GM19452 (cell line): ENCODE results near the gene ZNF799.
"Not testable (repeated sequence)": the region's sequence is repeated elsewhere in the genome, so short reads cannot be mapped to it uniquely, and the experiment has no call there.

ENCODE experiments used
- ATAC-seq: cut with Tn5 transposase; IDR thresholded peaks from one replicate; pipeline ENCODE4 v1.9.1; 2021; ENCODE audit not compliant: unreplicated experiment

Gene ZNF799

DNA sequence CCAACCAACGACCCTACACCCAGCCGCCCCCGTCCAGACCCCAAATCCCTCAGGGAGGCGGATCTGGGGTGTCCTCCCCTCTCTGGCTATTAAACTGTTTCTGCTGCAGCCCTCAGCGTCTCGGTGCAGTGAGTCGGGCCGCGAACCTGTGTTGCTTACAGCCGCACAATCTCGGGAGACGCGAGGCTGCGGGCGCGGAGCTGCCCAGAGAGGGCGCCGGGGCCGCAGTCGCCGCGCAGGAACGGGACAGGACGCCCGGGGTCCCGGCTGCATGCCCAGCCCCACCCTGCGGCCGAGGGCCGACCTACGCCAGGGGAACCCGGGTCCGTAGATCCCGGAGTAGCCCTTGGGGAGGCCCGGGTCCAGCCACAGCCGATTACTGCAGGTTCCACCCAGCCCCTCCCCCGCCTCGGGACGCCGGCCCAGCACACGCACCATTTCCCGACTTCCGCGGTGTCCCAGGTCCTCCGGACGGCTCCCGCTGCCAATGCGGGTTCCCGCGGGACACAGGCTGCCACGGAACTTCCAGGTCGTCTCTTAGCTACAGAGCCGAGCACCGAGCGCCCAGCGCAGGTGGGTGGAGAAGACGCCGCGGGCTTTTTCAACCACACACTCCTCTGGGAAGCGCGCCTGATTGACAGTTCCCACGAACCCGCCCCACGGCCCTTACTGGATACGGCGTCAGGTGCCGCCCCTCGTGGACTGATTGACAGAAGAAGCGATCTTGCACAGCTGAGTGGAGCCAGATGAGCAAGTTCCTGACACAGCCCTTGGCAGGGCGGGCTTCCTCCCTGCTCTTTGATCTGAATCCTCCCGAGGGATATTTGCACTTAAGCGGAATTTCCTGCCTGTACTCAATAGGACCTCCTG is at the start of gene ZNF799:
Gene ZNF799 (minus strand): TSS at position 639 of the 870 bp plus-strand sequence. CDS start 201 bp downstream, at position 438.
- peak; percentile 87 for ATAC-seq

DNA sequence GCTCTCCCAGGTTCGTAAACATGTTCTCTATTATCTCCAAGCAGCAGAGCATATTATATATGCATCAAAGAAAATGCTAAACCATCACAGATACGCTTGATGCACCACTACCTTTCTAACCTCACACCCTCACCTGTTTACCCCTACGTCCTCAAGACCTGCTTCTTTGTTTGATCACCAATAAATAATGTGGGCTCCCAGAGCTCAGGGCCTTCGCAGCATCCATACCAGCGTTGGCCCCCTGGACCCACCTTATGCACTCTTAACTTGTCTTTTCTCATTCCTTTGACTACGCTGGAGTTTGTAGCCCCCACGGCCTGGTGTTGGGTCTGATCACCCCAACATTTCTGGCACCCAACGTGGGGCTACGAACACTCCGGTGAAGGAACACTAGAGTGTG is 49.8 kb upstream of the ZNF799 start:
- ATAC-seq = no peak

DNA sequence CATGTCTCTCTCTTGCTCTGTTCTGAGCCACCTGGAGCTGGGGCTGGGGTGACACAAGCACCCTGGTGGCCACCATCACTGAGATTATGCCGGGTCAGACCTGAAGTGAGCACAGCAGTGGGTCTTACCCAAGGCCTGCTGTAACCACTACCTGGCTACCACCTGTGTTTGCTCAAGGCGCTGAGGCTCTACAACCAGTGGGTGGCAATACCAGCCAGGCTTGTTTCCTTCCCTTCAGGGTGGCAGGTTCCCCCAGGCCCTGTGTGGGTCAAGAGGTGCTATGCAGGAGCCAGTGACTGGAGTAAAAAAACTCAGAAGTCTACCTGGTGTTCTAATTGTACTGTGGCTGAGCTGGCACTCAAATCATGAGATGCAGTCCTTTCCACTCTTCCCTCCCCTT is 47.7 kb upstream of the ZNF799 start:
- no peak for ATAC-seq

DNA sequence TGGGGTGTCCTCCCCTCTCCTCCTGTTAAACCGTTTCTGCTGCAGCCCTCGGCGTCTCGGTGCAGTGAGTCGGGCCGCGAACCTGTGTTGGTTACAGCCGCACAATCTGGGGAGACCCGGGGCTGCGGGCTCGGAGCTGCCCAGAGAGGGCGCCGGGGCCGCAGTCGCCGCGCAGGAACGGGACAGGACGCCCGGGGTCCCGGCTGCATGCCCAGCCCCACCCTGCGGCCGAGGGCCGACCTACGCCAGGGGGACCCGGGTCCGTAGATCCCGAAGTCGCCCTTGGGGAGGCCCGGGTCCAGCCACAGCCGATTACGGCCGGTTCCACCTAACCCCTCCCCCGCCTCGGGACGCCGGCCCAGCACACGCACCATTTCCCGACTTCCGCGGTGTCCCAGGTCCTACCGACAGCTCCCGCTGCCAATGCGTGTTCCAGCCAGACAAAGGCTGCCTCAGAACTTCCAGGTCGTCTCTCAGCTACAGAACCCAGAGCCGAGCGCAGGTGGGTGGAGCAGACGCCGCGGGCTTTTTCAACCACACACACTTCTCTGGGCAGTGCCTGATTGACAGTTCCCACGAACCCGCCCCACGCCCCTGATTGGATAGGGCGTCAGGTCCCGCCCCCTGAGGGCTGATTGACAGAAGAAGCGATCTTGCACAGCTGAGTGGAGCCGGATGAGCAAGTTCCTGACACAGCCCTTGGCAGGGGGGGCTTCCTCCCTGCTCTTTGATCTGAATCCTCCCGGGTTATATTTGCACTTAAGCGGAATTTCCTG is 39.7 kb upstream of the ZNF799 start, which contains the start of gene ZNF443:
Gene ZNF443 (minus strand): TSS at position 481 of the 776 bp plus-strand sequence. CDS start 107 bp downstream, at position 374.
- peak; percentile 87 for ATAC-seq

DNA sequence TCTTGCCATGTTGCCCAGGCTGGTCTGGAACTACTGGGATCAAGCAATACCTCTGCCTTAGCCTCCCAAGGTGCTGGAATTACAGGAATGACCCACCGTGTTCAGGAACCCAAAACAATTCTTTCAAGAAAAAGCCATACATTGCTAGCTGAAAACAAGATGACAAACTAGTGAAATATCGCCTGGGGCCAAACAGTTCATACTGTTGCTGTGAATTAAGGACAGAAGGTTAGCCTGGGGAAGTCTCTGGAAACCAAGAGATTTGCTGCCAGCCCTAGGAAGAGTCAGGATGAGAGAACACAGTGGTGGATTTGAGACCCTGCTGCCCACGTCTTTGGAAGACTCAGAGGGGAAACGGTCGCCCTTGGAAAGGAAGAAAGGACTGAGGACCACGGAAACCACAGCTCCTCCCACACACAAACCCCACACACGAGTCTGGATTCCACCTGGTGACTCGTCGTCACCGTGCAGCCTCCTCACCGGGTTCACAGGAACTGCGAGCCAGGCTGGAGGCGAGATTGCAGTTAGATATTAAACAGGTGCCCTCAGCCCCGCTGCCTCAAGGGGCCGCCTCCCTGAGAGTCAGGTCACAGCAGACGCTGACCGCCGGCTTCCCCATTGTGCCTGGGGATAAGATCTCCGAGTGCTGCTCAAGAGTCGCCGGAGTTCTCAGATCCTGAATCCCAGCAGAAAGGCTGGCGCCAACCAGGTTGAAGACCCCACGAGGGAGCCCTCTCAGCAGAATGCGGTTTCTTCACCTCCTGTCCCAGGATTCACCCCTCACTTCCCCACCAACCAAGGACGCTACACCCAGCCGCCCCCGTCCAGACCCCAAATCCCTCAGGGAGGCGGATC is 38.8 kb upstream of the ZNF799 start:
- ATAC-seq = peak; percentile 43

DNA sequence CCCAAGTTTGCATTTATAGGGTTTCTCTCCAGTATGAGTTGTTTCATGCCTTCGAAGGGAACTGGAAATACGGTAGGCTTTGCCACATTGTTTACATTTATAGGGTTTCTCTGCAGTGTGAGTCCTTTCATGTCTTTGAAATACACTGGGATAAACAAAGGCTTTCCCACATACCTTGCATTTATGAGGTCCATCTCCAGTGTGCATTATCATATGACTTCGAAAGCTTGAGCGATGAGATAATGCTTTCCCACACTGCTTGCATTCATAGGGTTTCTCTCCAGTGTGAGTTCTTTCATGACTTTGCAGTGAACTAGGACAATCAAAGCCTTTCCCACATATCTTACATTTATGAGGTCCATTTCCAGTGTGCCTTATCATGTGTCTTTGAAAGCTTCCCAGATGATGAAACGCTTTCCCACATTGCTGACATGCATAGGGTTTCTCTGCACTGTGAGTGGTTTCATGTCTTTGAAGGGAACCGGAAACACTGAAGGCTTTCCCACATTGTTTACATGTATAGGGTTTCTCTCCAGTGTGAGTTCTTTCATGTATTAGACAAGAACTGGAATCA is 29.7 kb upstream of the ZNF799 start:
- not testable (repeated sequence) for ATAC-seq

DNA sequence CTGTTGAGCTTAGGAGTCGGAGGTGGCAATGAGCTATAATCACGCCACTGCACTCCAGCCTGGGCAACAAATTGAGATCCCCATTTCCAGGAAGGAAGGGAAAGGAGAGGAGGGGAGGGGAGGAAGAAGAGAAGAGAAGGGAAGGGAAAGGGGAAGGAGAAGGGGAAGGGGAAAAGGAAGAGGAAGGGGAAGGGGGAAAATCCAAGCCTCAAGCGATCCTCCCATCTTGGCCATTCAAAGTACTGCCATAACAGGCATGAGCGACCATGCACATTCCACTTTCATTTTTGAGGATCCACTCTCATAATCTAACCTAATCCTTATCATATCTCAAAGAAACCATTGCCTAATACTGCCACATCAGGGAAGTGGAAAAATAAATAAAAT is 24.8 kb upstream of the ZNF799 start:
- no peak for ATAC-seq

DNA sequence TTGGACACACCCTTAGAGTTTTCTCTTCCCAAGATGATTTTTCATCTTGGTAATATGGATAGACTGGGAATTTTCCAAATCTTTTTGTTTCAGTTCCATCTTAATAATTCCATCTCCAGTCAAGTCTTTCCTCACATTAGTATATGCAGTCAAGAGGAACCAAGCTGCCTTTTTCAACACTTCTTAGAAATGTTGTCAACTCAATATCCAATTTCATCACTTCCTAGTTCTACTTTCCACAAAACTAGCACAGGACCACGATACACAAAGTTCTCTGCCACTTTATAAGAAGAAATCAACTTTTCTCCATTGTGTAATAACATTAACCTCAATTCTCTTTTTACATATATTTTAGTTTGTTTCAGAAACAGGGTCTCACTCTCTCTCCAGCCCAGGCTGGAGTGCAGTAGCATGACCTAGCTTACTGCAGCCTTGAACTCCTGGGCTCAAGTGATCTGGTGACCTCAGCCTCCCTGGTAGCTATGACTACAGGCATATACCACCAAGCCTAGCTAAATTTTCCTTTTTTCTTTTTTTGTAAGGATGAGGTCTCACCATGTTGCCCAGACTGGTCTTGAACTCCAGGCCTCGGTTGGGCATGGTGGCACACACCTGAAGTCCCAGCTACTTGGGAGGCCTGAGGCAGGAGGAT is 24.3 kb upstream of the ZNF799 start:
- no peak for ATAC-seq

DNA sequence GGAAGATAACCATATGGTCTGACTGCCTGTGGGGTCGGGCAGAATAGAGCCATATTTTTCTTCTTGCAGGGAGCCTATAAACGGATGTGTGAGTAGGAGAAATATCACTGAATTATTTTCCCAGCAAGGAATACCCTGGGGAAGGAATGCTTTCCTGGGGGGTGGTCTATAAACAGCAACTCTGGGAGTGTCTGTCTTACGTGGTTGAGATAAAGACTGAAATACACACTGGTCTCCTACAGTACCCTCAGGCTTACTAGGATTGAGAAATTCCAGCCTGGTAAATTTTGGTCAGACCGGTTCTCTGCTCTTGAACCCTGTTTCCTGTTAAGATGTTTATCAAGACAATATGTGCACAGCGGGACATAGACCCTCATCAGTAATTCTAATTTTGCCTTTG is 16.2 kb upstream of the ZNF799 start:
- ATAC-seq = not testable (repeated sequence)

DNA sequence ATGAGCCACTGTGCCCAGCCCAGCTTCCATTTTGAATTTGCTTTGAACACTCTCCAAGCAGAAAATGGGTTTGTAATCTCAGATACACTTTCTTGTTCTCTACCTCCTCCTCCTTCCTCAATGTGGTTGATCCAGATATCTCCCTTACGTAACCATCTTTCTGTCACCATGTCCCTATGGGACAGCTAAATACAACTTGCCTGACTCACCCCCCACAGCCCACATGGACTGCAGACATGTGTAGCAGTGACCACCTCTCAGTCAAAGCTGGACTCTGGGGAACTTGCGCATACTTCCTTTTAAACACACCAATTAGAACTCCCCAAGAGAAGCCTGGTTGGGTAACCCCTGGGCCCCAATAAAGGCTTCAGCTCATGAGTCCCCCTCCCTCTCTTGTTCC is 10.8 kb upstream of the ZNF799 start:
- no peak for ATAC-seq

DNA sequence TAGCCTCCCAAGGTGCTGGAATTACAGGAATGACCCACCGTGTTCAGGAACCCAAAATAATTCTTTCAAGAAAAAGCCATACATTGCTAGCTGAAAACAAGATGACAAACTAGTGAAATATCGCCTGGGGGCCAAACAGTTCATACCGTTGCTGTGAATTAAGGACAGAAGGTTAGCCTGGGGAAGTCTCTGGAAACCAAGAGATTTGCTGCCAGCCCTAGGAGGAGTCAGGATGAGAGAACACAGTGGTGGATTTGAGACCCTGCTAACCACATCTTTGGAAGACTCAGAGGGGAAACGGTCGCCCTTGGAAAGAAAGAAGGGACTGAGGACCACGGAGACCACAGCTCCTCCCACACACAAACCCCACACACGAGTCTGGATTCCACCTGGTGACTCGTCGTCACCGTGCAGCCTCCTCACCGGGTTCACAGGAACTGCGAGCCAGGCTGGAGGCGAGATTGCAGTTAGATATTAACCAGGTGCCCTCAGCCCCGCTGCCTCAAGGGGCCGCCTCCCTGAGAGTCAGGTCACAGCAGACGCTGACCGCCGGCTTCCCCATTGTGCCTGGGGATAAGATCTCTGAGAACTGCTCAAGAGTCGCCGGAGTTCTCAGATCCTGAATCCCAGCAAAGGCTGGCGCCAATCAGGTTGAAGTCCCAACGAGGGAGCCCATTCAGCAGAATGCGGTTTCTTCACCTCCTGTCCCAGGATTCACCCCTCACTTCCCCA is 1.0 kb downstream of the ZNF799 start:
- peak; percentile 49 for ATAC-seq

DNA sequence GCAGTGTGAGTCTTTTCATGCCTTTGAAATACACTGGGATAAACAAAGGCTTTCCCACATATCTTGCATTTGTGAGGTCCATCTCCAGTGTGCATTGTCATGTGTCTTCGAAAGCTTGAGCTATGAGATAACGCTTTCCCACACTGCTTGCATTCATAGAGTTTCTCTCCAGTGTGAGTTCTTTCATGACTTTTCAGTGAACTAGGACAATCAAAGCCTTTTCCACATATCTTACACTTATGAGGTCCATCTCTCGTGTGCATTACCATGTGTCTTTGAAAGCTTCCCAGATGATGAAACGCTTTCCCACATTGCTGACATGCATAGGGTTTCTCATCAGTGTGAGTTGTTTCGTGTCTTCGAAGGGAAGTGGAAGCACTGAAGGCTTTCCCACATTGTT is 9.9 kb downstream of the ZNF799 start:
- ATAC-seq = not testable (repeated sequence)

DNA sequence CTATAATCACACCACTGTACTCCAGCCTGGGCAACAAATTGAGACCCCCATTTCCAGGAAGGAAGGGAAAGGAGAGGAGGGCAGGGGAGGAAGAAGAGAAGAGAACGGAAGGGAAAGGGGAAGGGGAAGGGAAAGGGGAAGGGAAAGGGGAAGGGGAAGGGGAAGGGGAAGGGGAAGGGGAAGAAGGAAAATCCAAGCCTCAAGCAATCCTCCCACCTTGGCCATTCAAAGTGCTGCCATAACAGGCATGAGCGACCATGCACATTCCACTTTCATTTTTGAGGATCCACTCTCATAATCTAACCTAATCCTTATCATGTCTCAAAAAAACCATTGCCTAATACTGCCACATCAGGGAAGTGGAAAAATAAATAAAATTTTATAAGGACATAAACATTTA is 14.7 kb downstream of the ZNF799 start:
- ATAC-seq = not testable (repeated sequence)

DNA sequence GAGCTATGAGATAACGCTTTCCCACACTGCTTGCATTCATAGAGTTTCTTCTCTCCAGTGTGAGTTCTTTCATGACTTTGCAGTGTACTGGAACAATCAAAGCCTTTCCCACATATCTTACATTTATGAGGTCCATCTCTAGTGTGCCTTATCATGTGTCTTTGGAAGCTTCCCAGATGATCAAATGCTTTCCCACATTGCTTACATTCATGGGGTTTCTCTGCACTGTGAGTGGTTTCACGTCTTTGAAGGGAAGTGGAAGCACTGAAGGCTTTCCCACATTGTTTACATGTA is 20.7 kb downstream of the ZNF799 start:
- ATAC-seq = no peak

DNA sequence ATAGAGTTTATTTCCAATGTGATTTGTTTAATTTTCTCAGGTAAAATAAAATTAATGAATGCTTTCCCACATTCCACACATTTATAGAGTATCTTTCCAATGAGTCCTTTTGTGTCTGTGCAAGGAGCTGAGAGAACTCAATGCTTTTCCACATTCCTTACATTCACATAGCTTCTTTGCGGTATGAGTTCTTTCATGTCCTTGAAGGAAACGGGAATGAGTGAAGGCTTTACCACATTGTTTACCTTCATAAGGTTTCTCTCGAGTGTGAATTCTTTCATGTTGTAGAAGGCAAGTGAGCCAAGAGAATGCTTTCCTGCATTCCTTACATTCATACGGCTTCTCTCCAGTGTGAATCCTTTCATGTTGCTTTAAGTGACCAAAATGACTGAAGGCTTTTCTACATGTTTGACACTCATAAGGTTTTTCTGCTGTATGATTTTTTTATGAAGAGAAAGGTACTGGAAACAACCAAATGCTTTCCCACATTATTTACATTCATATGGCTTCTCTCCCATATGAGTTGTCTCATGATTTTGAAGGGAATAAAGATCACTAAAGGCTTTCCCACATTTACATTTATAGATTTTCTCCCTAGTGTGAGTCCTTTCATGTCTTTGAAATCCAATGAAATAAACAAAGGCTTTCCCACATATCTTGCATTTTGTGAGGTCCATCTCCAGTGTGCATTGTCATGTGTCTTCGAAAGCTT is 21.2 kb downstream of the ZNF799 start:
- ATAC-seq = no peak

DNA sequence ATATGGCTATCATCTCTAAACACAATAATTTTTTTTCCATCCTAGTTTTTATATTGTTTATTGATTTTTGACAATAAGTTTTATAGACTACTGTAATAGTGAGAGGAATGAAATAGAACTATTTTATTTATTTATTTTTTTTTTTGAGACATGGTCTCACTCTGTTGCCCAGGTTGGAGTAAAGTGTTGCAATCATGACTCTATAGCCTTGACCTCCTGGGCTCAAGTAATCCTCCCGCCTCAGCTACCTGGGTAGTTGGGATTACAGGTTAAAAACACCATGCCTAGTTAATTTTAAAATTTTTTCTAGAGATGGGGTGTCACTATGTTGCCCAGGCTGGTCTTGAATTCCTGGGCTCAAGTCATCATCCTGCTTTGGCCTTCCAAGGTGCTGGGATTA is 27.0 kb downstream of the ZNF799 start:
- no peak for ATAC-seq

DNA sequence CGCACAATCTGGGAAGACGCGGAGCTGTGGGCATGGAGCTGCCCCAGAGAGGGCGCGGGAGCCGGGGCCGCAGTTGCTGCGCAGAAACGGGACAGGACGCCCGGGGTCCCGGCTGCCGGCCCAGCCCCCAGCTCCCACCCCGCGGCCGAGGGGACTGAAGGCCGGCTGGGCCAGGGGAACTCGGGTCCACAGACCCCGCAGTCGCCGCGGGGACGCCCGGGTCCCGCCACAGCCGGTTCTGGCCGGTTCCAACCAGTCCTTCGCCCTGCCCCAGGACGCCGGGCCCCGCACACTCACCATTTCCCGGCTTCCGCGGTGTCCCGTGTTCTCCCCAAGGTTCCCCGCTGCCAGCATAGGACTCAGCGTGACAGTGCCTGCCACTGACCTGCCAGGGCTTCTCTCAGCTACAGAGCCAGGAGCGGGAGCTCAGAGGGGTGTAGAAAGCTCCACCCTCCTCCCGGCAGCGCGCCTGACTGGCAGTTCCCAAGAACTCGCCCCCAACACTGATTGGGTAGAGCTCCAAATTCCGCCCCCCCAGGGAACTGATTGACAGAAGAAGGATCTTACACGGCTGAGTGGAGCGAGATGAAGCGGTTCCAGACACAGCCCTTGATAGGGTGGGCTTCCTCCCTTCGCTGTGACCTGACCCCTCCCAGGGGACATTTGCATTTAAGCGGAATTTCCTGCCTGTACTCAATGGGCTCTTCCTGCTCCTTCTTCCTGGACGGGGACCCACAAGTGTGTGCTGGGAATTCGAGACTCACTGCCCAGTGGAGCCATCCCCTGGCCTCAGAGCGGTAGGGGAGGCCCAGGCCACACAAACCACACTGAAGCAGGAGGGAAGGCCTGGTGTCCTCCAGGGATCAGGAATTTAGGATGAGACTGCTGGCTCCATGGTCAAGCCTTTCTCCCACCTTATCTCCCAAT is 35.6 kb downstream of the ZNF799 start, which contains the start of gene ZNF442:
Gene ZNF442 (minus strand): TSS at position 448 of the 927 bp plus-strand sequence. CDS start 2,052 bp downstream, outside the sequence.
- ATAC-seq = peak; percentile 93
